Activated naive CD8-positive, alpha-beta T cell treated with anti-CD3 and anti-CD28 coated beads, Interleukin-2, amount 10 ng/mL, durations not matched to agents 7 days and 5 days (primary cell): ENCODE data around the gene UBE2U. TPM values are rescaled to one million over a fixed set of nuclear protein-coding genes. Genes with fewer than 3 reads are reported as not detected.
"Not testable (repeated sequence)": the region's sequence is repeated elsewhere in the genome, so short reads cannot be mapped to it uniquely, and the experiment has no call there.

Experiments
- ATAC-seq: fragments of 150-1000 bp; cut with Tn5 transposase; one replicate; pipeline ENCODE4 v1.10.0; 2021; ENCODE audit warnings: low read depth, moderate library complexity
- POLR2A ChIA-PET: fragments of 350-600 bp; sonication (Branson Sonifier 250); formaldehyde crosslinking; loops from one replicate; lab custom pipeline; 2021; ENCODE audit warnings: antibody characterized with exemption; lab: Charles Lee
- DNase-seq: peaks from one replicate; pipeline ENCODE4 v3.0.0; 2021
- H3K27ac Mint-ChIP-seq: one replicate; pipeline ENCODE4 v1.8.0; 2022; ENCODE audit warnings: mild to moderate bottlenecking, mixed read lengths
- H3K27me3 Mint-ChIP-seq: one replicate; pipeline ENCODE4 v1.8.0; 2022; ENCODE audit warnings: mild to moderate bottlenecking, moderate library complexity, mixed read lengths
- H3K36me3 Mint-ChIP-seq: one replicate; pipeline ENCODE4 v1.8.0; 2021; ENCODE audit warnings: mild to moderate bottlenecking, mixed read lengths
- H3K4me1 Mint-ChIP-seq: one replicate; pipeline ENCODE4 v1.8.0; 2021; ENCODE audit warnings: mixed read lengths
- H3K4me3 Mint-ChIP-seq: one replicate; pipeline ENCODE4 v1.8.0; 2022; ENCODE audit warnings: mild to moderate bottlenecking, moderate library complexity, mixed read lengths
- H3K9me3 Mint-ChIP-seq: one replicate; pipeline ENCODE4 v1.8.0; 2021; ENCODE audit warnings: mixed read lengths
- total RNA-seq, 2 experiments: library from RNA; stranded (reverse); gene quantifications; one replicate each; pipeline ENCODE4 v1.2.3, GENCODE V29; 2021

The UBE2U gene
- total RNA-seq, 2 experiments from 2014 or later, result not detected

- no peaks in the 10 kb centered on the region for H3K9me3 Mint-ChIP-seq
- ATAC-seq (no peak), DNase-seq (no peak)
- POLR2A ChIA-PET, result no interaction called here
- H3K4me1 Mint-ChIP-seq, result no peaks in the 10 kb centered on the region
- peaks cover 3% of the 10 kb centered on the region for H3K27me3 Mint-ChIP-seq
- H3K27ac Mint-ChIP-seq, result no peak overlapping the region
- no peaks in the 10 kb centered on the region for H3K36me3 Mint-ChIP-seq
- no peak overlapping the region for H3K4me3 Mint-ChIP-seq
Observed at GRCh38 chr1:64199154-64199553, 4.3 kb upstream of the UBE2U start.

DNA sequence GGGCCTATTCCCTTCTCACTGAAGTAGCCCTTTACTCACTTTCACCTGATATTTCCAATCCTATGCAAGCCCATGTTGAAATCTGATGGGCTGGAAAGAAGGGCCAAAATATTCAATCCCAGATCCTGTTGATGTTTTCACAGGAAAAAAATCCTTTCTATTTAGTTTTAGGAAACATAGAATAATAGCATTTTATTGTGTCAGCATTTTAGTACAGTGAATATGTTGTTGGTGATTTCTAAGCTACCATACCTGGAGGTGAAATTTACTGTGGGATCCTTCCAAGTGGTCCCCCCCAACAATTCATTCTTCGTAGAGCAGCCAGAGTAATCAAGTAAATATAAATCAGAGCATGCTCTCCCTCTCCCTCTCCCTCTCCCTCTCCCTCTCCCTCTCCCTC is 3.4 kb upstream of the UBE2U start:
- Mint-ChIP-seq H3K4me1 (no peaks in the 10 kb centered on the region), H3K27ac (no peak overlapping the region), H3K27me3 (peaks cover 5% of the 10 kb centered on the region), H3K36me3 (no peaks in the 10 kb centered on the region), H3K4me3 (no peak overlapping the region), H3K9me3 (no peaks in the 10 kb centered on the region)
- DNase-seq, result no peak
- no peak for ATAC-seq
- POLR2A ChIA-PET, result no interaction called here

DNA sequence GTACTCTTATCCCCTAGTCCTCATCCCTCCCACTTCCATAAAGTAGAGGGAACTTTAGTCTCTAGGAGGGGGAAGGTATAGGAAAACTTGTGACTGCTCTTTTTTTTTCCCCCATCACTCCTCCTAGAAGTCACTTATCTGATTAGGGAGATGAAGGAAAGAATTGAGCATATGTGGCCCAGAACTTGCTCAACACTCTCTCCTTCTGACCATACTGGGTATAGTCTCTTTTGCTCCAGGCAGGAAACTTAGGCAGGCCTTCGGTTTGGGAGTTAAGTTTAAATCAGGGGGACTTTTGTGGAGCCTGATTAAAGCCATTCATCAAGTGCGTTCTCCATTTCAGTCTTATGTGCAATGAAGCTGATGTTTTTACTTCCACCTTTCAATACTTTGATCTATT is 5.8 kb downstream of the UBE2U start:
- no peak overlapping the region for H3K27ac Mint-ChIP-seq
- POLR2A ChIA-PET, result no interaction called here

DNA sequence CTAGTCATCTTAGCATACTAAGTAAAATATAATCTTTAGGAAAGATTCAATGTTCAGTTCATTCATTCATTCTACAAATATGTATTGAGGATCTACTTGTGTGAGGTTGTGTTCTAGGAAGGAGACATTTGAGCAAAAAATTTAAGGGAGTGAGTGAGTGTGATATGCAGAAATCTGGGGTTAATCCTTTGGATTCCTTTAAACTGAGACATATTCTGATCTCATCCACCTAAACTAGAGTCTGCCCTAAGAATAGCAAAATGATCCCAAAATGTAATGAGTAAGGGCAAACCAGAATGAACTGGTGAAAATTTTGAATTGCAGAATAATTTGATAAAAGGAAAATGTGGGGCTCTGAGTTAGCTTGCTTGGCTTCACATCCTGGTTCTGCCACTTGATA is 8.6 kb downstream of the UBE2U start:
- Mint-ChIP-seq H3K9me3 (no peaks in the 10 kb centered on the region), H3K27ac (no peak overlapping the region), H3K27me3 (peaks cover 32% of the 10 kb centered on the region), H3K4me1 (no peaks in the 10 kb centered on the region), H3K4me3 (no peak overlapping the region), H3K36me3 (no peaks in the 10 kb centered on the region)
- POLR2A ChIA-PET, result no interaction called here
- DNase-seq, result no peak
- no peak for ATAC-seq

More for the DNA sequence above, 5.8 kb downstream of the UBE2U start:
- Mint-ChIP-seq H3K27me3 (peaks cover 35% of the 10 kb centered on the region), H3K36me3 (no peaks in the 10 kb centered on the region), H3K4me1 (no peaks in the 10 kb centered on the region), H3K9me3 (no peaks in the 10 kb centered on the region), H3K4me3 (no peak overlapping the region)
- DNase-seq (no peak), ATAC-seq (no peak)

DNA sequence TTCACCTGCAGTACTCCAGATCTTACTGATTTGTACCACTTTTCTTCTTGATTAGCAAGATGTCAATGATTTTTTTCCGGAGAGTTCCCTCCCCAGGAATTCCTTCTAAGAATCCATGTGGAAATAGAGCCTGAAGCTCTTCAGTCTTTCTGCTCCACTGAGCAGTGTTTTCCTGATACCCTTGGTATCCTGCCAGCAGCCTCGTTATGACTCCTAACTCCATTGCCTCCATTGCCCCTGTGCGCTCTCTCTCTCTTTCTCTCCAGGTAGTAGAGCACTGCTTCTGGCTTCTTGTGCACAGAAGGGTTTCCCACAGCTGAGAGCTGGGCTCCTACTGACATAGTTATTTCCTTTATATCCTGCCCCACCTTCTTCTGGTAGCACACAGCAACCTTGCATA is 12.2 kb downstream of the UBE2U start:
- POLR2A ChIA-PET, result interaction anchor here (0.6 kb wide), 1 partner anchor 13 kb away, joined by 5 read pairs; no protein-coding TSS in a partner anchor
- no peak for ATAC-seq

DNA sequence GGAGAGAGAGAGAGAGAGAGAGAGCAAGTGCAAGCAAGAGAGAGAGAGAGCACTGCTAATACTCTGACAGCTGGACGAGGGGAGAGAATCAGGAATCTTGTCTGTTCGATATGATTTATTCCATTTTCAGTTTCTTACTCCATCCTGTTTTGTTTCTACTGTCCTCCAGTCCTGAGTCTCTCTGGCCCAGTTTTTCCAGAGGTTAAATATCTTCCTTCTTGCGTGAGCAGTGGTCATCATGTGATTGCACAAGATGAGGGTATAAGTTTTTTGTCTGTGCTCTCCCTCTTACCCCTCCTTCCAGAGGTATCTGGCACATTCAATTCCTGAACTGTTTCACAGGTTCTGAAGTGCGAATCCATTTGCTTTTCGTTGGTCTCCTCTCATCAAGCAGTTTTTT is 16.8 kb downstream of the UBE2U start:
- Mint-ChIP-seq H3K9me3 (no peaks in the 10 kb centered on the region), H3K27ac (no peak overlapping the region), H3K27me3 (peaks cover 27% of the 10 kb centered on the region), H3K4me1 (peaks cover 8% of the 10 kb centered on the region), H3K4me3 (no peak overlapping the region), H3K36me3 (no peaks in the 10 kb centered on the region)
- no peak for DNase-seq
- POLR2A ChIA-PET, result no interaction called here
- ATAC-seq, result no peak

More for the DNA sequence above, 12.2 kb downstream of the UBE2U start:
- peaks cover 37% of the 10 kb centered on the region for H3K27me3 Mint-ChIP-seq
- no peaks in the 10 kb centered on the region for H3K9me3 Mint-ChIP-seq
- no peaks in the 10 kb centered on the region for H3K4me1 Mint-ChIP-seq
- H3K27ac Mint-ChIP-seq, result no peak overlapping the region
- DNase-seq, result no peak
- H3K36me3 Mint-ChIP-seq, result no peaks in the 10 kb centered on the region
- H3K4me3 Mint-ChIP-seq, result no peak overlapping the region

DNA sequence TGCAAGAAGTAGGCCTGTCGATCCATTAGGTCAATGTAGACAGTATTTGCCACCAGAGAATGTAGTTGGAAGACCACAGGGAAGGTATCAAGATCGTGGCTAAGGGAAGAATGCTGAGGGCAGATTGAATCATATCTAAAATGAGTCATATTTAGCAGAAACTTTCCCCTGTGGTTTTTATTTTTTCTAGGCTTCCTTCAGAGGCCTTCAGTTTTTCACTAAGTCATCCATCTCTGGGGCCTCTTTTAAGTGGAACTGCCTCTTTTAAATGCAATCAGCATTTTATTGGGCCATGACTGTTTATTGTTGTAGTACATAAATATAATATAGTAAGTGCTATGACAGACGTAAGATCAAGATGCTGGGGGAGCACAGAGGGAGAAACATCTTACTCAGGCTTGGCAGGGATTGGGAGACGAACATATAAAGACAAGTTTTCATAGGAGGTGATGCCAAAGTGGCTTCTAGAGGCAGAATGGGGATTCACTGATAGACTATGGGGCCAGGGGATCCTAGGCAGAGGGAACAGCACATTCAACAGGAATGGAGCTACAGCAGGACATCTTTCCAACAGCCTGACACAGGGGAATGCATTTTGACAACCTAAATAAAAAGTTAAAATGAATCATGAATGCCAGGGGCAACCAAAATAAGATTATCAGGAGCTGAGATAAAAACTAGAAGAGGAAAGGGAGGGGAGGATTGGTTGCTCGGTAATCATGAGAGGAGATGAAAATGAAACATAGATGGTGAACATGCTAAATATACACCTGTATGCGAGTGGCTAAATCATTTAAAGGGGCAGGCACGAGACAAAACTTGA is 20.1 kb downstream of the UBE2U start:
- Mint-ChIP-seq H3K9me3 (no peaks in the 10 kb centered on the region), H3K27me3 (peaks cover 24% of the 10 kb centered on the region), H3K4me3 (no peak overlapping the region), H3K4me1 (peaks cover 8% of the 10 kb centered on the region), H3K36me3 (no peaks in the 10 kb centered on the region), H3K27ac (no peak overlapping the region)
- ATAC-seq (no peak), DNase-seq (no peak)
- POLR2A ChIA-PET, result no interaction called here

- H3K4me3 Mint-ChIP-seq, H3K4me1 Mint-ChIP-seq, H3K9me3 Mint-ChIP-seq, H3K27ac Mint-ChIP-seq, ATAC-seq, H3K36me3 Mint-ChIP-seq, DNase-seq: not testable (repeated sequence)
- POLR2A ChIA-PET, result interaction anchor here (0.7 kb wide), 1 partner anchor 1567 kb away, joined by 3 read pairs; no protein-coding TSS in a partner anchor
- peaks cover 17% of the 10 kb centered on the region for H3K27me3 Mint-ChIP-seq
Observed at GRCh38 chr1:64224236-64224635, 20.8 kb downstream of the UBE2U start.

DNA sequence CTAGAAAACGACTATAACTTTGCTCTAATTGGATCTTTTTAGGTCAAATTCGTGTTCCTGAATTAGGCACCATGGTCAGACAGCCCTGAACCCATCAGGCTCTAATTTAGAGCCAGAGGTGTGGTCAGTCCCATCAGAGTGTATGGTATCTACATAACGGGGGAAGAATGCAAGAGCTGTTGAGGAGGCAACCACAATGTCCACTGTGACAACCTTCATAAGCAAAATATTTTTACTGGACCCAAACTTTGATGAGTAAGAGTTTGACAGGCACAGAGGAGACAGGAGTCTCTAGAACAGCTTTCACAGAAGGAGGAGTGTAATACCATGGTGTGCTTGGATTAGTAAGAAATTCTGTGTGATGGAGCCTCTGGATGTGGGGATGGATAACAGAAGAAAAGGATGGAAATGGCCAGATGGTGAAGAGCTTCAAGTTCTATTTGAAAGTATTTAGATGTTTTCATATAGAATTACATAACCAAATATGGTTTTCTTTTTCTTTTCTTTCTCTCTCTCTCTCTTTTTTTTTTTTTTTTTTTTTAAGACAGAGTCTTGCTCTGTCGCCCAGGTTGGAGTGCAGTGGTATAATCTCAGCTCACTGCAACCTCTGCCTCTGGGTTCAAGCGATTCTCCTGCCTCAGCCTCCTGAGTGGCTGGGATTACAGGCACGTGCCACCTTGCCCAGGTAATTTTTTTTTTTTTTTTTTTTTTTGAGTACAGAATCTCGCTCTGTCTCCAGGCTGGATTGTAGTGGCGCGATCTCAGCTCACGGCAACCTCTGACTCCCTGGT is 24.9 kb downstream of the UBE2U start:
- no peak for DNase-seq
- Mint-ChIP-seq H3K27ac (no peak overlapping the region), H3K4me3 (no peak overlapping the region), H3K27me3 (peaks cover 15% of the 10 kb centered on the region), H3K4me1 (peaks cover 6% of the 10 kb centered on the region), H3K36me3 (no peaks in the 10 kb centered on the region), H3K9me3 (no peaks in the 10 kb centered on the region)
- no peak for ATAC-seq
- POLR2A ChIA-PET, result interaction anchor here (0.6 to 0.7 kb wide), 2 partner anchors 13 to 494 kb away, joined by 5 to 6 read pairs; no protein-coding TSS in a partner anchor

GRCh38 chr1:64229307-64229706 is 25.9 kb downstream of the UBE2U start:
- no peak overlapping the region for H3K4me3 Mint-ChIP-seq
- DNase-seq (no peak), ATAC-seq (no peak)
- no peaks in the 10 kb centered on the region for H3K36me3 Mint-ChIP-seq
- H3K27ac Mint-ChIP-seq, result no peak overlapping the region
- no peaks in the 10 kb centered on the region for H3K9me3 Mint-ChIP-seq
- H3K27me3 Mint-ChIP-seq, result peaks cover 22% of the 10 kb centered on the region
- H3K4me1 Mint-ChIP-seq, result no peaks in the 10 kb centered on the region
- POLR2A ChIA-PET, result interaction anchor here (0.7 kb wide), 1 partner anchor 495 kb away, joined by 6 read pairs; no protein-coding TSS in a partner anchor

DNA sequence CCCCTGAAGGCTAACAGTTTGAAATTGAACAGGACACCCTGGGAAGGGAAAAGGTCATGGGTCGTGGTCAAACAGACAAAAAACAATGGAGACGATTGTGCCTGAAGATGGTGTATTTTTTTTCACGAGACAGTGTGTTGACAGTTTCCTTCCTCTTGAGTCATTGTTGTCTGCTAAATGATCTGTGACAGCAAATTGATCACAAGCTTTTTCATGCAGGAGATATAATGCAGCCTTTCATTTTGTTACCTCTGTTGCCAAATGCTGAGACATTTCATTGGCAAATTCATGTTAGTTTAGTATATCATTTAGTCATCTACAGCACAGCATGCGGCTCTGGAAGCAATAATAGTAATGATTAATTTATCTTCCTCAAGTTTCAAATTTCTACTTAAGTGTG is 27.7 kb downstream of the UBE2U start:
- Mint-ChIP-seq H3K4me3 (no peak overlapping the region), H3K4me1 (no peaks in the 10 kb centered on the region), H3K27ac (no peak overlapping the region), H3K9me3 (no peaks in the 10 kb centered on the region), H3K27me3 (peaks cover 18% of the 10 kb centered on the region), H3K36me3 (no peaks in the 10 kb centered on the region)
- ATAC-seq (no peak), DNase-seq (no peak)
- POLR2A ChIA-PET, result no interaction called here

DNA sequence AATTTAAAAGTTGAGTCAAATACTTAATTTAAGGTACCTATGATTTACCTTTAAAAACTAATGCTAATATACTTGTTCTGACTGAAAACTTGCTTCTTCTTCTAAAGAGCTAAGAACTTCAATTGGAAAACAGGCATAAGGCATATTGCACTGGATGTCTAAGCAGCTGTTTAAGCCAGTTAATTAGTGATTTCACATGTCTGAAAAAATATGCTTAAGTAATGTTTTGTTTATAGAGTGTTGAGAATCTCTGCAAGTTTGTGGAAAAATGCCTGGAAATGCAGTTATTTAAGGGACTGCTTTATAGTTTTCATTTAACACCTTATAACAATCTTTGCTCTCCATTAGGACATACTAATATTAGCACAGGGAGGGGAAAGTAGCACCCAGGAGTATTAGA is 28.2 kb downstream of the UBE2U start:
- no peak overlapping the region for H3K4me3 Mint-ChIP-seq
- no peaks in the 10 kb centered on the region for H3K4me1 Mint-ChIP-seq
- no peaks in the 10 kb centered on the region for H3K9me3 Mint-ChIP-seq
- DNase-seq, result no peak
- POLR2A ChIA-PET, result no interaction called here
- no peak overlapping the region for H3K27ac Mint-ChIP-seq
- H3K27me3 Mint-ChIP-seq, result peaks cover 18% of the 10 kb centered on the region
- ATAC-seq, result no peak
- H3K36me3 Mint-ChIP-seq, result no peaks in the 10 kb centered on the region

DNA sequence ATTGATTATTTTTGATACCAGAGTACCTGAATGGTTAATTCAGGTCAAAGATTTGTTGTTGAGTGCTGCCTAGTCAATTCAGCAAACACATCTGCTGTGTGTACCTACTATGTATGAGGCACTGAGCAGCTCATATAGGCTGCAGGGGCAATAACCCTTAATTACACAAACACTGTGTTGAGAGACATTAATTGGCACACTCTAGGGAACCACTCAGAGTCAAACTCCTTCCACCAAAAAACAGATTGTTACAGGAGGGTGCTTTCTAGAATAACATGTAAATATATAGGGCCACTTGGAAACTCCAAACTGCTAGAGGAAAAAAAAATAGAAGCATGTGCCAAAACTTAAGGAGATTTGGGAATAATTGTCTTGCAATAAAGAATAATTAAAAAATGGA is 31.3 kb downstream of the UBE2U start:
- POLR2A ChIA-PET, result interaction anchor here (0.5 kb wide), 1 partner anchor 622 kb away, joined by 6 read pairs; no protein-coding TSS in a partner anchor
- Mint-ChIP-seq H3K36me3 (no peaks in the 10 kb centered on the region), H3K27me3 (peaks cover 25% of the 10 kb centered on the region), H3K4me3 (no peak overlapping the region), H3K9me3 (no peaks in the 10 kb centered on the region), H3K27ac (no peak overlapping the region), H3K4me1 (no peaks in the 10 kb centered on the region)
- ATAC-seq (no peak), DNase-seq (no peak)
